ENCODE results near the gene FNDC11.
"Not testable (repeated sequence)": the region's sequence is repeated elsewhere in the genome, so short reads cannot be mapped to it uniquely, and the experiment has no call there.

FNDC11 gene

GRCh38 chr20:63570281-63571086 is 16.5 kb downstream of the FNDC11 start:
- TF ChIP-seq SPI1 (IDR thresholded peaks at IDR 0.05; ENCODE audit: borderline replicate concordance, low read depth) = no peak
- no peak for TF ChIP-seq POLR2AphosphoS5 (IDR thresholded peaks at IDR 0.05; ENCODE audit: low read depth)
- TF ChIP-seq REST (IDR thresholded peaks at IDR 0.05; ENCODE audit: insufficient replicate concordance, low read depth) = no peak
- no peak for TF ChIP-seq GABPA (IDR thresholded peaks at IDR 0.05; ENCODE audit: low read depth)
- TF ChIP-seq CTCF (IDR thresholded peaks at IDR 0.05; ENCODE audit: insufficient read depth, low read length) = no peak
- DNase-seq (ENCODE audit: low read depth in 1 of 2, low spot score in 1 of 2) = no peak
- H3K27me3 ChIP-seq (ENCODE audit: insufficient read depth, poor library complexity, severe bottlenecking) = peaks cover 50% of the 10 kb centered on the region
- H3K4me3 ChIP-seq (replicated peaks; ENCODE audit: insufficient read depth, low read length) = no peak overlapping the region
- H3K27ac ChIP-seq (replicated peaks) = no peak overlapping the region

GRCh38 chr20:63571087-63571478 is 17.1 kb downstream of the FNDC11 start:
- not testable (repeated sequence) for DNase-seq (ENCODE audit: low read depth in 1 of 2, low spot score in 1 of 2); H3K4me3 ChIP-seq (replicated peaks; ENCODE audit: insufficient read depth, low read length); H3K27ac ChIP-seq (replicated peaks)
- peaks cover 51% of the 10 kb centered on the region for H3K27me3 ChIP-seq (ENCODE audit: insufficient read depth, poor library complexity, severe bottlenecking)

GRCh38 chr20:63572071-63572787 is 18.3 kb downstream of the FNDC11 start:
- no peak overlapping the region for H3K4me3 ChIP-seq (replicated peaks; ENCODE audit: insufficient read depth, low read length)
- peaks cover 62% of the 10 kb centered on the region for H3K27me3 ChIP-seq (ENCODE audit: insufficient read depth, poor library complexity, severe bottlenecking)
- TF ChIP-seq REST (IDR thresholded peaks at IDR 0.05; ENCODE audit: insufficient replicate concordance, low read depth) = no peak
- no peak for TF ChIP-seq CTCF (IDR thresholded peaks at IDR 0.05; ENCODE audit: insufficient read depth, low read length)
- no peak for TF ChIP-seq GABPA (IDR thresholded peaks at IDR 0.05; ENCODE audit: low read depth)
- no peak for TF ChIP-seq POLR2AphosphoS5 (IDR thresholded peaks at IDR 0.05; ENCODE audit: low read depth)
- no peak for TF ChIP-seq SPI1 (IDR thresholded peaks at IDR 0.05; ENCODE audit: borderline replicate concordance, low read depth)
- DNase-seq (ENCODE audit: low read depth in 1 of 2, low spot score in 1 of 2) = no peak
- no peak overlapping the region for H3K27ac ChIP-seq (replicated peaks)

- DNase-seq (ENCODE audit: low read depth in 1 of 2, low spot score in 1 of 2) = no peak
- H3K27ac ChIP-seq (replicated peaks) = no peak overlapping the region
- peaks cover 62% of the 10 kb centered on the region for H3K27me3 ChIP-seq (ENCODE audit: insufficient read depth, poor library complexity, severe bottlenecking)
- no peak overlapping the region for H3K4me3 ChIP-seq (replicated peaks; ENCODE audit: insufficient read depth, low read length)
- no peak for TF ChIP-seq GABPA (IDR thresholded peaks at IDR 0.05; ENCODE audit: low read depth)
- no peak for TF ChIP-seq POLR2AphosphoS5 (IDR thresholded peaks at IDR 0.05; ENCODE audit: low read depth)
- TF ChIP-seq CTCF (IDR thresholded peaks at IDR 0.05; ENCODE audit: insufficient read depth, low read length) = no peak
- TF ChIP-seq REST (IDR thresholded peaks at IDR 0.05; ENCODE audit: insufficient replicate concordance, low read depth) = no peak
- TF ChIP-seq SPI1 (IDR thresholded peaks at IDR 0.05; ENCODE audit: borderline replicate concordance, low read depth) = no peak
Observed at GRCh38 chr20:63572788-63573646, 19.1 kb downstream of the FNDC11 start.
